ENCODE measurements around the gene CACNA1B.

Gene CACNA1B

GRCh38 chr9:138073408-138073807, 195.8 kb downstream of the CACNA1B start:
- DNase-seq (ENCODE audit: low read depth, low spot score), result no peak

DNA sequence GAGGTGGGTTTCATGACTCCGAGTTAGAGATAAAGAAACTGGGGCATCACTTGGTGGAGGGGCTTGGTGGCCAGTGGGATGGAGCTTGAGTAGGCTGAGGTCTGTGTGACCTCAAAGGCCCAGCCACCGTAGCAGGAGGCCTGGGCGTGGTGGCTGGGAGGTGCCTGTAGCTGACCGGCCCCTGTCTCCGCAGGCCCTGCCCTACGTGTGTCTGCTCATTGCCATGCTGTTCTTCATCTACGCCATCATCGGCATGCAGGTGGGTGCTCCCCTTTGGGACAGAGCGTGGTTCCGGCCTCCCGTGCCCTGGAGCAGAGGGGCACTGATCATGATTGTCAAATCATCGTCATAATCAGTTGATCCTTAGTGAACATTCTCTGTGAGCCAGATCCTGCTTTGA, 196.2 kb downstream of the CACNA1B start:
- DNase-seq (ENCODE audit: low read depth, low spot score), result no peak

- no peak for DNase-seq (ENCODE audit: low read depth, low spot score)
These were observed 196.9 kb downstream of the CACNA1B start for GRCh38 chr9:138074516-138074915.

DNA sequence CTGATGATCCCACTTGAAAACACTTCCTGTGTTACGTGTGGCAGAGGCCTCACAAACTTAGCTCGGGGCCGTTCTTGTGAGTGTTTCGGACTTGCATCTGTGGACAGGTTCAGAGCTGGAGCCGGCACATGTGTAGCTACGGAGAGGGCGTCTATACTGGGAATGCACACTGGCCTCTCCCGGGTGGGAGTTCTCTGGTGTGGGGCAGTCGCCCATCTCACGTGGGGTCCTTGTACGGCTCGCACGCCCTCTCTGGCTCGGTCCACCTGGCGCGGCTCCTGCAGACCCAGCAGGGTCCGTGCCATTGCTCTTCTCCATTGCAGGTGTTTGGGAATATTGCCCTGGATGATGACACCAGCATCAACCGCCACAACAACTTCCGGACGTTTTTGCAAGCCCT, 197.9 kb downstream of the CACNA1B start:
- DNase-seq (ENCODE audit: low read depth, low spot score), result no peak

GRCh38 chr9:138075961-138076649, 198.5 kb downstream of the CACNA1B start:
- DNase-seq (ENCODE audit: low read depth, low spot score), result no peak

- no peak for DNase-seq (ENCODE audit: low read depth, low spot score)
These were observed 199.0 kb downstream of the CACNA1B start for GRCh38 chr9:138076650-138077009.

GRCh38 chr9:138077126-138077525, 199.5 kb downstream of the CACNA1B start:
- DNase-seq (ENCODE audit: low read depth, low spot score), result no peak

DNA sequence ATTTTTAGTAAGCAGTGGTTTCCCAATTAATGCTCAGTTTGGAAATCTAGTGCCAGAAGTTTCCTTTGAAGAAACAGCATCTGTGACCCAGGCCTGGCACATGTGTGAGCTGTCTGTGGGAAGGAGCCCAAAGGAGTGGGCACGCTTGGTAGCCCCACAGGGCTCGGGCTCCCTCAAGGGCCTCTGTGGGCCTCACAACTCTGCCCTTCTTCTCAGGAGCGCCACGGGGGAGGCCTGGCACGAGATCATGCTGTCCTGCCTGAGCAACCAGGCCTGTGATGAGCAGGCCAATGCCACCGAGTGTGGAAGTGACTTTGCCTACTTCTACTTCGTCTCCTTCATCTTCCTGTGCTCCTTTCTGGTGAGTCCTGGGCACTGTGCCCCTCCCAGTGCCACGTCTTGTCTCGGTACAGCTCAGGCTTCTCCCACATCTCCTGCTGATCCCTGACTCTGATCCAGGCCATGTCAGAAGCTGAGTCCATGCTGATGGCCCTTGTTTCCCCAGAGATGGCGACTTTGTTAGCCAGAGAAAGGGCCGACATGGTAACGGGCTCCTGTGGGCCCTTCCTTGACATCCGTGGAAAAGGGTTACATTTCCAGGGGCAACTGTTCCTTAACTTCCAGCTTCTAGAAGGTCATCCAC, 200.4 kb downstream of the CACNA1B start:
- DNase-seq (ENCODE audit: low read depth, low spot score), result no peak

DNA sequence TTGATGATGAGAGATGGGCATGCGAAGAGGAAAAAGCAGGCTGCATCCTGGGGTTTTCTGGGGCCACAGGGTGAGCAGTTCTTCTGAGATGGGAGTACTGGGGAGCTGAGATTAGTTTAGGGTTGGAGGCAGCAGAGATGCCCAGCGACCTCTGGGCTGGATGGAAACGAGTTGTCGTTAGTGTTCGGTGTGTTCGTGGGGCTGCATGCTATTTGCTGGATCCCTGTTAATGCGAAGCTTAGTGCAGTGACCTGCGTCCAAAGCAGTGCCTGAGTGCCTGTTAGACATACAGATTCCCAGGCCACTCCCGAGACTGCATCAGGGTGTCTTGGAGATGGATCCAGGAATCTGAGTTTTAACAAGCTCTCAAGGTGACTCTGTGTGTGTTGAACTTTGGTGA, 201.3 kb downstream of the CACNA1B start:
- DNase-seq (ENCODE audit: low read depth, low spot score), result no peak

DNA sequence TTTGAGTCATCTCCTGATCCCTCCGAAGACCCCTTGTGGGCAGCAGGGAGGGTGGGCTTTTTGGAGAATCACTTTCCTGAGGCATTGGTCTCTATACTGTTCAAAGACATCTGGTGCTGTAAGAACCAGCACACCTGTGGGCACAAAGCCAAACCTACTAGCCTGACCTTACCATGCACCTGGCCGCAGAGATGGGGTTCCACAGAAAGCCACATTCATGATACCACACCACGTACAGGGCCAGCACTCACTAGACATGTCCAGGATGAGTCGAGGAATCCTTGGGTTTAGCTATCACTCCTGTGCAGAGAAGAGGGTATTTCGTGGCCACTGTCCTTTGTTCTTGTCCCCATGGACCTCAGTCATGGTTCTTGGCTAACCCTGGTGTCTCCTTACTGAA, 203.4 kb downstream of the CACNA1B start:
- DNase-seq (ENCODE audit: low read depth, low spot score), result no peak

DNA sequence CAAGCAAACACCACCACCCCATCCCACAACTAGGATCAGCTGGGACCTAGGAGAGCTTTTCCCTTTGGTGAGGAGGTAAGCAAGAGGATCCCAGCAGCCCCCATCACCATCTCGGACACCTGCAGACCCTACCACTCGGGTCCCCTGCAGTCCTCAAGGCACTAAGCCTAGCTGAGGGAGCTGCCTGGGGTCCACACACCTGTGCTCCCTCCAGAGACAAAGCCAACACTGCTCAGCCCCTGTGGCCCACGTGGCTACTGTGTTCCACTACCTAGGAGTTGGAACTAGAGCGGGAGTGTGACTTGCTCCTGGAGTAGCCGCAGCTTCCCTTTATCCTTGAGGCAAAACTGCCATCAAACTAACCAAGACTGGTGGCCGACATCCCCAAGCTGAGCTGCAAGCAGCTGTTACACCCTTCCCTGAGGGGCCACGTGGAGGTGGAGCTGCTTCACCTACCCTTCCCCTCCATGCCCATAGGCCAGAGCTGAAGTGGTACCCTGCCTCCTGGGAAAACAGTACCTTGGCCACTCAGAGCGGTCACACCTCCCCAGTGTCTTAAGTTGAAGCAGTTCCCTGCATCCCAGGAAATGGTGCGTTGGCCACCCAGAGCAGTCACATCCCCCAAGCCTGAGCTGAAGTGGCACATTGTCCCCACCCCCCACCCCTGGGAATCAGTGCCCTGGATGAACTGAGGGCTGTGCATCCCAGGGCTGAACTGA, 205.5 kb downstream of the CACNA1B start:
- DNase-seq (ENCODE audit: low read depth, low spot score), result no peak

GRCh38 chr9:138083873-138084272, 206.3 kb downstream of the CACNA1B start:
- no peak for DNase-seq (ENCODE audit: low read depth, low spot score)

DNA sequence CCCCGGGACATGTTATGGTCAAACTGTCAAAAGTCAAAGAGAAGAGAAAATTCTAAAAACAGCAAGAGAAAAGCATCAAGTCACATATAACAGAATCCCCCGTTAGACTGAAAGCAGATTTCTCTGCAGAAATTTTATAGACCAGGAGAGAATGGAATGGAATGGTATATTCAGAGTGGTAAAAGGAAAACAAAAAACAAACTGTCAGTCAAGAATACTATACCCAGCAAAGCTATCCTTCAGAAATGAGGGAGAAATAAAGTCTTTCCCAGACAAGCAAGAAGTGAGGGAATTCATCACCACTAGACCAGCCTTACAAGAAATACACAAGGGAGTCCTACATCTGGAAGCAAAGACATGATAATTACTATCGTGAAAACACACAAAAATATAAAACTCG, 208.0 kb downstream of the CACNA1B start:
- no peak for DNase-seq (ENCODE audit: low read depth, low spot score)

DNA sequence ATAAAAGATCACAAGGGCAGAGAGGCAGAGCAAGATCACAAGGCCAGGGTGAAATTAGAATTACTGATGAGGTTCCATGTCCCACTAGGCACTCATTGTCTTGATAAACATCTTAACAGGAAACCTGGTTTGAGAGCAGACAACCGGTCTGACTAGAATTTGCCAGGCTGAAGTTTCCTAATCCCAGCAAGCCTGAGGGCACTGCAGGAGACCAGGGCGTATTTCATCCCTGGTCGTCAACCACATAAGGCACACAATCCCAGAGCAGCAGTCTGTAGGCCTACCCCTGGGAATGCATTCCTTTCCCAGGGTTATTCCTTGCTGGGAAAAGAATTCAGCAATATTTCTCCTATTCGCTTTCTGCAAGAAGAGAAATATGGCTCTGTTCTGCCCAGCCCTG, 214.5 kb downstream of the CACNA1B start:
- DNase-seq (ENCODE audit: low read depth, low spot score), result peak; percentile 43

DNA sequence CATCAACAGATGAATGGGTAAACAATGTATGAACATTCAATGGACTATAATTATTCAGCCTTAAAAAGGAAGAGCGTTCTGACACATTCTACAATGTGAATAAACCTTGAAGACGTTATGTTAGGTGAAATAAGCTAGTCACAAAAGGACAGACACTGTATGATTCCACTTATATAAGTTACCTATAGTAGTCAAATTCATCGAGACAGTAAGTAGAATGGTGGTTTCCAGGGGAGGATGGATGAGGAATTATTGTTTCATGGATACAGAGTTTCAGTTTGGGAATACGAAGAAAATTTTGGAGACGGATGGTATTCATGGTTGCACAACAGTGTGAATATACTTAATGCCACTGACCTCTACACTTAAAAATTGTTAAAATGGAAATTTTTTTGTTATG, 216.4 kb downstream of the CACNA1B start:
- DNase-seq (ENCODE audit: low read depth, low spot score), result no peak

GRCh38 chr9:138095813-138096518, 218.4 kb downstream of the CACNA1B start:
- no peak for DNase-seq (ENCODE audit: low read depth, low spot score)

- DNase-seq (ENCODE audit: low read depth, low spot score), result no peak
These were observed 218.9 kb downstream of the CACNA1B start for GRCh38 chr9:138096519-138096845.

DNA sequence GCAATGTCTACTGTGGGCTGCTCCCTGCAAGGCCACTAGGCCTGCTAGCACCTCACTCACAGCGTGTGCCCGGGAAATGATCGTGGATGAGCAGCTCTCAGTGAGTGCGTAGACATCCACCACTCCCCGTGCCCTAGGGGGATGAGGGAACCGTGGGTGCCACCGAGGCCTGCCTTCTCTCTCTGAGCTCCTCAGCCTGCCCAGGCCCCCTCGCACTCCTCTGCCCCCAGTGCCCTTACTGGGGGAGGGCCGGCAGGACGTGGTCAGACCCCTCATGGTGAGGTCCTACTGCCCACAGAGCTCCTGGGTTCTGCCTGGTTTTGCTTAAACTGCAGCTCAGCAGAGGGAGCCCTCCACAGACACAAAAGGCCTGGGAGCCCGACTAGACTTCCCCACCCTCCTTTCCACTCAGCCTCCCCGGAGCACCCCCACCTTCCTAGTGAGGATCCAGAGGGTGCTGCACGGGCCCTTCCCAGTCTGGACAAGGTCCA, 220.0 kb downstream of the CACNA1B start:
- no peak for DNase-seq (ENCODE audit: low read depth, low spot score)

DNA sequence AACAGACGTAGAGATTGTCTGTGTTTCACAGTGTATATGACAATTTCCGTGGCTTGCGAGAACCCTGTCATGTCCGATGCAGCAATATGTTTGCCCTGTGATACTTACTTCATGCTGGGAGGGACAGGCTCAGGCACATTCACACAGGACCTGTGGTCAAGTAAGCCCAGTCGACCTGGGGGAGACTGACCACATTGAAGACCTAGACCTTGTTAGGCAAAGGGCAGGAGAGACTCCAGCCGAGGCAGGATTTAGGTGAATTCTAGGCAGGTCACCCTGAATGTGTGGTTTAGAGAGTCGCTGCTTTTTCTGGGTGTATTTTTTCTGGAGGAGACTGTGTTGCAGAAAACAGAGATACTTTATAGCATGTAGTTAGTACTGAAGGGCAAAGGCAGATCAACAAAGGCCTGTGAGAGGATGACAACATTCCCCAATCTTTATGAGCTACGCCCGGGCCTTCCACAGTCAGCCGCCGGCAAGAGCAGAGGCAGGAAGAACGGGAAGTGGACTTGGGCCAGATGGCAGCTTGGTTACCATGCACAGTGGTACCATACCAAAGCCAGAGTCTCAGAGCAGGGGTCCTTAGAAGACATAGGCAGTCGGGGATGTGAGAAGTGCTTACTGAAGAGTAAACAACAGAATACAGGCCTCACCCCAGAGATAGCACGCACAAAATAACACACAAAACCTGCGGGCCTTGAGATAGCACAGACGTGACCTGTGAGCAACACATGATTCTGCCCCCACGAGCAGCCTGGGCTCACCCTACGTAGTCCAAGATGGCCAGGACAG, 220.7 kb downstream of the CACNA1B start:
- no peak for DNase-seq (ENCODE audit: low read depth, low spot score)

DNA sequence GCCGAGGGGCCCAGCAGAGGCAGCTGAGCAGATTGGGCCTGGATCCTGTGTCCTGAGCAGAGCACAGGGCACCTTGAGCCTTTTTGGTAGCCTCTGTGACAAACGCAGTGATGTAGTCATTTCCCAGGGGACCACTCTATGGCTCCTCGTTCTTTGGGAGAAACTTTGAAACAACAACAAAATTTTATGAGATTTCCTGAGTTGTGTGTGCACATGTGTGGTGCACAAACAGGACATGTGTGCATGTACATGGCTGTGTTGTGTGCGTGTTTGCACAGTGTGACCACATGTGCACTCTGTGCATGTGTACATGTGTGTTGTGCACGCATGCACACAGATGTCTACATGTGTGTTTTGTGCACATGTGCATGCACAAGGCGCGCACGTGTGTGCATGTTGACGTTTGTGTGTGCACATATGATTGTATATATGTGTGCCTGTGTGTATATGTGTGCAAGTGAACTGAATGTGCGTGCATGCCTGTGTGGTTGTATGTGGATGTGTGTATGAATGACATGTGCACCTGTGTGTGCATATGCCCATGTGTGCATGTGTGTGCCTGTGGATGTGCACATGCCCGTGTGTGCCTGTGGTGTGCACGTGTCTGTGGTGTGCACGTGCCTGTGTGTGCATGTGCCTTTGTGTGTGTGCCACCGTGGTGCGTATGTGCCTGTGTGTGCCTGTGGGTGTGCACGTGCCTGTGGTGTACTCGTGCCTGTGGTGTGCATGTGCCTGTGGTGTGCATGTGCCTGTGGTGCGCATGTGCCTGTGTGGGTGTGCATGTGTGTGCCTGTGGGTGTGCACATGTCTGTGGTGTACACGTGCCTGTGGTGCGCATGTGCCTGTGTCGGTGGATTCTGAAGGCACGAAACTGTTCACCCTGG, 221.6 kb downstream of the CACNA1B start:
- no peak for DNase-seq (ENCODE audit: low read depth, low spot score)
